Mesodermal cell (in vitro differentiated cells): ENCODE data around the gene NR1D1.

ENCODE experiments used
- H3K27ac ChIP-seq: 2 replicates; pipeline ENCODE4 v1.7.0; 2013; ENCODE audit warnings: mild to moderate bottlenecking, low read depth, low read length, moderate library complexity; ENCODE audit not compliant: severe bottlenecking
- H3K36me3 ChIP-seq: 2 replicates; pipeline ENCODE4 v1.7.1; 2013; ENCODE audit warnings: mild to moderate bottlenecking, low read length, moderate library complexity; ENCODE audit not compliant: control insufficient read depth, insufficient read depth
- H3K4me1 ChIP-seq: one replicate; pipeline ENCODE4 v1.7.1; 2013; ENCODE audit warnings: mild to moderate bottlenecking, low read length; ENCODE audit not compliant: insufficient read depth, control insufficient read depth, poor library complexity, severe bottlenecking
- H3K4me3 ChIP-seq: 2 replicates; pipeline ENCODE4 v1.7.0; 2013; ENCODE audit warnings: low read length, control low read depth, mild to moderate bottlenecking; ENCODE audit not compliant: insufficient read depth, poor library complexity, severe bottlenecking; ENCODE audit errors: extremely low read depth
- H3K9me3 ChIP-seq: 2 replicates; pipeline ENCODE4 v1.7.1; 2013; ENCODE audit warnings: mild to moderate bottlenecking, low read length, moderate library complexity; ENCODE audit not compliant: control insufficient read depth
- WGBS, 2 experiments: methylation state at CpG; one replicate each; pipeline ENCODE4 v1.1.5; 2013; ENCODE audit warnings: missing lambda C conversion rate in 2 of 2; ENCODE audit not compliant: insufficient coverage in 2 of 2; 5-methylcytosine and 5-hydroxymethylcytosine counted together

Gene NR1D1

DNA sequence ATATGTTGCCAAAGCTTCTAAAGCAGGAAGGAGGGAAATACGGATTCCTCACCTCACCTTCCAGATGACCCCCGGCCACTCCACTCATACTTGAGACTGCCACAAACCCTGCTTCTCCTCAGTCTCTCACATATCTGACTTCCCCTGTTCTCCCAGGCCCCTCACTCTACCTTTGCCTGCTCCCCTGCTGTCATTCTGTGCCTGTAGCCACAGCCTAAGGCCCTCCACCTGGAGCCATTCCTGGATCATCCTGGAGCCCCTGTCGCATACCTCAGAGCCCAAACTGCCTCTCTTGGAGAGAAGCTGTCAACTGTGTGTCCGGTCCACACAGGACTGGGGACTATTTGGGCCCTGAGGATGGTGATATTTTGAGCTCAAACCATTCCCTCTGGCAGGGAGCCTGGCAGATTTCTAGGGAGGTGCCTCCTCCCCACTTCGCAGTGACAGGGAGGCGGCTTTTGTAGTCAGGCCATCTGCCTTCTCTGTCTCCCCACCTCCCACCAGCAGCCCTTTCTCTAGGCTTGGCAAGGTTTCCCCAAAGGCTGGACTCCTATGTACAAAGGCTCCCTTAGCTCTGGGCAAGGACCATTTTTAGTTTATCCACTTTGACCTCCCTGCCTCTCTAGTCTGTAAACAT is 43.9 kb downstream of the NR1D1 start:
- H3K4me3 ChIP-seq = no peak overlapping the region
- 81 to 94% methylated on average over 3 to 6 of the region's 6 CpGs for WGBS, 2 experiments
- H3K36me3 ChIP-seq = peaks cover 20% of the 10 kb centered on the region
- no peak overlapping the region for H3K27ac ChIP-seq
- no peaks in the 10 kb centered on the region for H3K9me3 ChIP-seq
- no peaks in the 10 kb centered on the region for H3K4me1 ChIP-seq
